CD4-positive, alpha-beta T cell (primary cell): Measurements from ENCODE around the gene REEP6. TPM values are rescaled to one million over a fixed set of nuclear protein-coding genes. Genes with fewer than 3 reads are reported as not detected.

Source experiments
- ATAC-seq: fragments of 200-7000 bp; cut with Tn5 transposase; one replicate; pipeline ENCODE4 v1.10.0; 2022; ENCODE audit warnings: mild to moderate bottlenecking; ENCODE audit not compliant: poor library complexity
- CTCF ChIA-PET: fragments of 350-600 bp; sonication (Branson Sonifier 250); formaldehyde crosslinking; loops from one replicate; lab custom pipeline; 2021; ENCODE audit warnings: antibody characterized with exemption, inconsistent platforms; lab: Charles Lee
- POLR2A ChIA-PET: fragments of 350-600 bp; sonication (Branson Sonifier 250); formaldehyde crosslinking; loops from one replicate; lab custom pipeline; 2021; ENCODE audit warnings: antibody characterized with exemption, inconsistent platforms; lab: Charles Lee
- DNase-seq, 14 experiments: peaks; one replicate each; pipeline ENCODE4 v3.0.0-alpha.2; 2013 to 2020; ENCODE audit warnings: mixed read lengths in 2 of 14
- H3K27ac ChIP-seq, 2 donors: one replicate each; pipeline versions ENCODE4 v1.5.1 to v1.7.0; 2013; ENCODE audit warnings: low read length in 2 of 2, low read depth in 1 of 2, mild to moderate bottlenecking in 1 of 2
- H3K27me3 ChIP-seq, 2 experiments: 1 replicate in 1 of 2; 2 replicates in 1 of 2; pipeline versions ENCODE4 v1.6.1 to v1.7.0; 2013; ENCODE audit warnings: low read length in 2 of 2, control low read depth in 1 of 2, mild to moderate bottlenecking in 1 of 2, moderate library complexity in 1 of 2; ENCODE audit not compliant: insufficient read depth in 2 of 2, control insufficient read depth in 1 of 2
- H3K36me3 ChIP-seq: one replicate; pipeline ENCODE4 v1.6.1; 2013; ENCODE audit warnings: low read length, control low read depth; ENCODE audit not compliant: insufficient read depth
- H3K4me1 ChIP-seq: one replicate; pipeline ENCODE4 v1.6.1; 2013; ENCODE audit warnings: low read length, control low read depth; ENCODE audit not compliant: insufficient read depth
- H3K4me3 ChIP-seq: one replicate; pipeline ENCODE4 v1.5.1; 2013; ENCODE audit warnings: mild to moderate bottlenecking, low read length, moderate library complexity
- H3K9me3 ChIP-seq, 2 experiments: 1 replicate in 1 of 2; 2 replicates in 1 of 2; pipeline versions ENCODE4 v1.6.1 to v1.7.0; 2013; ENCODE audit warnings: low read length in 2 of 2, mild to moderate bottlenecking in 2 of 2, control low read depth in 1 of 2, moderate library complexity in 1 of 2; ENCODE audit not compliant: control insufficient read depth in 1 of 2, insufficient read depth in 1 of 2
- H3K27ac Mint-ChIP-seq: one replicate; pipeline ENCODE4 v1.8.0; 2020; ENCODE audit warnings: mixed read lengths
- H3K27me3 Mint-ChIP-seq: one replicate; pipeline ENCODE4 v1.8.0; 2021; ENCODE audit warnings: mixed read lengths
- H3K36me3 Mint-ChIP-seq: one replicate; pipeline ENCODE4 v1.8.0; 2021; ENCODE audit warnings: low read depth, mixed read lengths
- H3K4me1 Mint-ChIP-seq: one replicate; pipeline ENCODE4 v1.8.0; 2021; ENCODE audit warnings: low read depth, mixed read lengths
- H3K4me3 Mint-ChIP-seq: one replicate; pipeline ENCODE4 v1.8.0; 2020; ENCODE audit warnings: mild to moderate bottlenecking, mixed read lengths
- H3K9me3 Mint-ChIP-seq: one replicate; pipeline ENCODE4 v1.8.0; 2020; ENCODE audit warnings: mixed read lengths
- intact Hi-C, 2 experiments: fragments of 100-400 bp; cut with DNase I in 1 of 2; cut with micrococcal nuclease in 1 of 2; formaldehyde crosslinking; loops; one replicate each; pipeline versions ENCODE4 v1.15.1 to v1.9.0; 2023 to 2025; cut with DNase I, micrococcal nuclease
- total RNA-seq, 174 experiments: library from RNA in 2 of 174; stranded (reverse) in 2 of 174; gene quantifications; one replicate each; pipeline ENCODE4 v1.2.3 and lab custom pipeline; 2021 to 2026
- TF ChIP-seq, protein P1 (sequence below): fragments of 200-600 bp; IDR thresholded peaks from one replicate; pipeline ENCODE4 v1.8.0; 2022; ENCODE audit warnings: antibody characterized with exemption, mild to moderate bottlenecking

REEP6 gene
- total RNA-seq, 2 experiments from 2014 or later: 2.2 to 2.8 TPM

- Histone ChIP-seq H3K36me3 (no peaks in the 10 kb centered on the region), H3K4me3 (no peak overlapping the region), H3K27ac (no peak overlapping the region), H3K4me1 (peaks cover 42% of the 10 kb centered on the region), H3K27me3 (peaks cover 13 to 25% of the 10 kb centered on the region in 2 experiments), H3K9me3 (peaks cover 0 to 11% of the 10 kb centered on the region in 2 experiments)
- no peak overlapping the region for H3K4me3 Mint-ChIP-seq
- no peaks in the 10 kb centered on the region for H3K4me1 Mint-ChIP-seq
- H3K9me3 Mint-ChIP-seq: no peaks in the 10 kb centered on the region
- ATAC-seq (no peak), DNase-seq (peak in 5 of 14 experiments; percentile 38 to 65 (median 41))
- CTCF ChIA-PET: interaction anchor here (0.9 to 1.3 kb wide), 2 partner anchors 10 to 20 kb away, joined by 3 to 4 read pairs; no protein-coding TSS in a partner anchor
- TF ChIP-seq, protein P1, sequence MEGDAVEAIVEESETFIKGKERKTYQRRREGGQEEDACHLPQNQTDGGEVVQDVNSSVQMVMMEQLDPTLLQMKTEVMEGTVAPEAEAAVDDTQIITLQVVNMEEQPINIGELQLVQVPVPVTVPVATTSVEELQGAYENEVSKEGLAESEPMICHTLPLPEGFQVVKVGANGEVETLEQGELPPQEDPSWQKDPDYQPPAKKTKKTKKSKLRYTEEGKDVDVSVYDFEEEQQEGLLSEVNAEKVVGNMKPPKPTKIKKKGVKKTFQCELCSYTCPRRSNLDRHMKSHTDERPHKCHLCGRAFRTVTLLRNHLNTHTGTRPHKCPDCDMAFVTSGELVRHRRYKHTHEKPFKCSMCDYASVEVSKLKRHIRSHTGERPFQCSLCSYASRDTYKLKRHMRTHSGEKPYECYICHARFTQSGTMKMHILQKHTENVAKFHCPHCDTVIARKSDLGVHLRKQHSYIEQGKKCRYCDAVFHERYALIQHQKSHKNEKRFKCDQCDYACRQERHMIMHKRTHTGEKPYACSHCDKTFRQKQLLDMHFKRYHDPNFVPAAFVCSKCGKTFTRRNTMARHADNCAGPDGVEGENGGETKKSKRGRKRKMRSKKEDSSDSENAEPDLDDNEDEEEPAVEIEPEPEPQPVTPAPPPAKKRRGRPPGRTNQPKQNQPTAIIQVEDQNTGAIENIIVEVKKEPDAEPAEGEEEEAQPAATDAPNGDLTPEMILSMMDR: peak; percentile 24
- POLR2A ChIA-PET: interaction anchor here (0.7 to 1.2 kb wide), 2 partner anchors 8 to 22 kb away, joined by 3 read pairs; no protein-coding TSS in a partner anchor
- H3K36me3 Mint-ChIP-seq: no peaks in the 10 kb centered on the region
- intact Hi-C loops: no loop called here
- no peak overlapping the region for H3K27ac Mint-ChIP-seq
- no peaks in the 10 kb centered on the region for H3K27me3 Mint-ChIP-seq
Observed at GRCh38 chr19:1465191-1466016, 25.6 kb upstream of the REEP6 start.

DNA sequence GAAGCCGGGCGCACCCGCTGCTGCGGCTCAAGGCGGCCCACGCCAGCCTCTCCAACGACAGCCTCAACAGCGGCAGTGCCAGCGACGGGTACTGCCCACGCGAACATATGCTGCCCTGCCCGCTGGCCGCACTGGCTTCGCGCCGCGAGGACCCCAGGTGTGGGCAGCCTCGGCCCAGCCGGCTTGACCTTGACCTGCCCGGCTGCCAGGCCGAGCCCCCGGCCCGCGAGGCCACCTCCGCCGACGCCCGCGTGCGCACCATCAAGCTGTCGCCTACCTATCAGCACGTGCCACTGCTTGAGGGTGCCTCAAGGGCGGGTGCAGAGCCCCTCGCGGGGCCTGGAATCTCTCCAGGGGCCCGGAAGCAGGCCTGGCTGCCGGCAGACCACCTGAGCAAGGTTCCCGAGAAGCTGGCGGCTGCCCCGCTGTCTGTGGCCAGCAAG is 24.9 kb upstream of the REEP6 start:
- Histone ChIP-seq H3K27me3 (peaks cover 13 to 25% of the 10 kb centered on the region in 2 experiments), H3K36me3 (no peaks in the 10 kb centered on the region), H3K4me3 (no peak overlapping the region), H3K4me1 (peaks cover 48% of the 10 kb centered on the region), H3K9me3 (peaks cover 0 to 15% of the 10 kb centered on the region in 2 experiments), H3K27ac (no peak overlapping the region)
- H3K9me3 Mint-ChIP-seq: no peaks in the 10 kb centered on the region
- CTCF ChIA-PET: interaction anchor here (0.9 to 1.3 kb wide), 2 partner anchors 10 to 21 kb away, joined by 3 to 4 read pairs; no protein-coding TSS in a partner anchor
- no peaks in the 10 kb centered on the region for H3K27me3 Mint-ChIP-seq
- H3K36me3 Mint-ChIP-seq: no peaks in the 10 kb centered on the region
- H3K4me3 Mint-ChIP-seq: no peak overlapping the region
- intact Hi-C loops: no loop called here
- POLR2A ChIA-PET: interaction anchor here (0.7 to 1.2 kb wide), 4 partner anchors 8 to 23 kb away, joined by 3 to 5 read pairs (median 3); no protein-coding TSS in a partner anchor
- no peak for DNase-seq
- no peak for ATAC-seq
- TF ChIP-seq, protein P1: peak; percentile 3
- H3K4me1 Mint-ChIP-seq: no peaks in the 10 kb centered on the region
- no peak overlapping the region for H3K27ac Mint-ChIP-seq

DNA sequence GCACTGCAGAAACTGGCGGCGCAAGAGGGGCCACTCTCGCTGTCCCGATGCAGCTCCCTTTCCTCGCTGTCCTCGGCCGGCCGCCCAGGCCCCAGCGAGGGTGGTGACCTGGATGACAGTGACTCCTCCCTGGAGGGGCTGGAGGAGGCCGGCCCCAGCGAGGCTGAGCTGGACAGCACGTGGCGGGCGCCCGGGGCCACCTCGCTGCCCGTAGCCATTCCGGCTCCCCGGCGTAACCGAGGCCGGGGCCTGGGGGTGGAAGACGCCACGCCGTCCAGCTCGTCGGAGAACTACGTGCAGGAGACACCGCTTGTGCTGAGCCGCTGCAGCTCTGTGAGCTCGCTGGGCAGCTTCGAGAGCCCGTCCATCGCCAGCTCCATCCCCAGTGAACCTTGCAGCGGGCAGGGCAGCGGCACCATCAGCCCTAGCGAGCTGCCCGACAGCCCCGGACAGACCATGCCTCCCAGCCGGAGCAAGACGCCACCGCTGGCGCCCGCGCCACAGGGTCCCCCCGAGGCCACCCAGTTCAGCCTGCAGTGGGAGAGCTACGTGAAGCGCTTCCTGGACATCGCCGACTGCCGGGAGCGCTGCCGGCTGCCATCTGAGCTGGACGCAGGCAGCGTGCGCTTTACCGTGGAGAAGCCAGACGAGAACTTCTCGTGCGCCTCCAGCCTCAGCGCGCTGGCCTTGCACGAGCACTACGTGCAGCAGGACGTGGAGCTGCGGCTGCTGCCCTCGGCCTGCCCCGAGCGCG is 24.3 kb upstream of the REEP6 start:
- Histone ChIP-seq H3K9me3 (peaks cover 0 to 16% of the 10 kb centered on the region in 2 experiments), H3K27me3 (peaks cover 13 to 25% of the 10 kb centered on the region in 2 experiments), H3K36me3 (no peaks in the 10 kb centered on the region), H3K4me1 (peaks cover 54% of the 10 kb centered on the region), H3K4me3 (no peak overlapping the region), H3K27ac (no peak overlapping the region)
- Mint-ChIP-seq H3K4me3 (no peak overlapping the region), H3K9me3 (no peaks in the 10 kb centered on the region), H3K27ac (no peak overlapping the region), H3K4me1 (peaks cover 3% of the 10 kb centered on the region), H3K36me3 (no peaks in the 10 kb centered on the region), H3K27me3 (no peaks in the 10 kb centered on the region)
- ChIA-PET CTCF (no interaction called here), POLR2A (interaction anchor here (0.8 to 1.3 kb wide), 5 partner anchors 9 to 197 kb away, joined by 3 to 5 read pairs (median 3); partner anchors contain the start of gene CIRBP)
- TF ChIP-seq, protein P1: no peak
- no peak for ATAC-seq
- DNase-seq: no peak
- intact Hi-C loops: loop anchor here in 1 of 2 experiments (1.0 kb wide), 1 partner anchor 27 kb away; no protein-coding TSS in a partner anchor
